NCI-H1694 (cell line): ENCODE results near the gene PHLPP2.
"Not testable (repeated sequence)": the region's sequence is repeated elsewhere in the genome, so short reads cannot be mapped to it uniquely, and the experiment has no call there.

Source experiments
- DNase-seq: peaks from one replicate; lab custom pipeline; 2025; lab: John Stamatoyannopoulos, UW

The PHLPP2 gene

DNA sequence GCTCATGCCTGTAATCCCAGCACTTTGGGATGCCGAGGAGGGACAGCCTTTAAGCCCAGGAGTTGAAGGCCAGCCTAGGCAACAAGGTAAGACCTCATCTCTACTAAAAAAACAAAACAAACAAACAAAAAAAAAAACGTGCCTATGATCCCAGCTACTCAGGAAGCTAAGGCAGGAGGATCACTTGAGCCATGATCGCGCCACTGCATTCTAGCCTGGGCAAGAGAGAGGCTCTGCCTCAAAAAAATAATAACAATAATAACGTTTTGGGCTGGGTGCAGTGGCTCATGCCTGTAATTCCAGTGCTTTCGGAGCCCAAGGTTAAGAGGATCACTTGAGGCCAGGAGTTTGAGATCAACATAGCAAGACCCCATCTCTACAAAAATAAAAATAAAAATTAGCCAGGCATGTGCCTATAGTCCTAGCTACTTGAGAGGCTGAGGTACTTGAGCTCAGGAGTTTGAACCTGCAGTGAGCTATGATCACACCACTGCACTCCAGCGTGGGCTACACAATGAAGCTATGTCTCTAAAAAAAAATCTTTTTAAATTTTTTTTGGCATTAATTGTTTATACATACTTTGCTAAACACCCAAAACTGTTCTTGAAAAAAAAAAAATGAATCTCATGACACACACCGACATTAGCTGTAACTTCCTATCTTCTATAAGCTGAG is 3.3 kb downstream of the PHLPP2 start:
- no peak for DNase-seq

DNA sequence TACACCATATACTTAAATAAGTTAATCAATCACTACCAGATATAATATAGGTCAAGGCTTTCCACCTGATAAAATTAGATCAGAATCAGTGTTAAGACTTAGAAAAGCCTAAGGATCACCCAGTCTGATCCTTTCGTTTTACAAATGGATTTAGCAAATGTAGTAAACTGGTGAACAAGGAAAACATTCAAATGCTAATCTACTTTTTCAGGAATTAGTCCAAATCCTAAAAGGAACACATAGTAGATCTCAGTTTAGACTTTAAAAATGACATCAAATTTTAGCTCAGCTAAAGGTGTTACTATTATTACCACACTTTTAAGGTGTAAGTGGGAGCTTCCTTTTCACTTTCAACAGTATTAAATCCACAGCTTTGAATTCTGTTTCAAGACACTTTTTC is 12.0 kb downstream of the PHLPP2 start:
- DNase-seq, result no peak

DNA sequence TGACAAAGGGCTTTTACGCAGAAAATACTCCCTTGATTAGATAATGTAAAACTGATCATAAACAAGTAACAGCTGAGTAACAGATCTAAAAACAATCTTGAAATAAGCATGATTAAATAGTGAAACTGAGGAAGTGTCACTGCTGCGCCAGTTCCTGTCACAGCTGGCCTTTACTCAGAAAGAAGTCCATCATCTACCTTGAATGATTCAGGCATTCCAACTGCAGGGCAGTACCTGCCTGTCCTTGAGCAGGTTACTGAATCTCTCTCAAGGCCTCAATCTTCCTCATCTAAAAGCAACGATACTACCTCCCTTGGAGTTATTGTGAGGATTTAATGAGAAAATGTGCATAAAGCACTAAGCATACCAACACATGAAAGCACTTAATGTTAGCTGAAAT is 12.7 kb downstream of the PHLPP2 start:
- no peak for DNase-seq

DNA sequence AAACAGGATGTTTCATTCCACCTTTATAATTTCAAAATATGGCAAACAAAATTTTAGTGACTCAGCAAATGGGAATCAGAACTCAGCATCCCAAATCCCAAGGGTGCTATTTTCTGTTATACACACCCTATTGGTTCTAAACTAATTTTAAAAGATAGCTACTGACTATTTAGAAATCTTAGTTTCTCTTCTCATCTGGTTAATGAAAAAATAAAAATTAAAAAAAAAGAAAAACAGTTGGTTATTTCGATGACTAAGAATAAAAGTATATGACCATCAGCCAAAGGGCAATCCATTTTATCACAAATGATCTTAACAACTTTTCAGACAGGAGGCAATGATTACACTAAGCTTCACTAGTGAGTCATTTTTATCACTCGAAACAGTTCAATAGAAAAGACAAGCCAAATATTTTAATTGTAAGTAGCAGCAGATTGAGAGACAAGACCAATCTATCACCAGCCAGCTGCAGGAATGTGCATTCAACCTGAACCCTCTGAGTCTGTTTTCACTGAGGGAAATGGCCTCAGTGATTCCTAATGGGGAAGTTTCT is 15.2 kb downstream of the PHLPP2 start:
- no peak for DNase-seq

DNA sequence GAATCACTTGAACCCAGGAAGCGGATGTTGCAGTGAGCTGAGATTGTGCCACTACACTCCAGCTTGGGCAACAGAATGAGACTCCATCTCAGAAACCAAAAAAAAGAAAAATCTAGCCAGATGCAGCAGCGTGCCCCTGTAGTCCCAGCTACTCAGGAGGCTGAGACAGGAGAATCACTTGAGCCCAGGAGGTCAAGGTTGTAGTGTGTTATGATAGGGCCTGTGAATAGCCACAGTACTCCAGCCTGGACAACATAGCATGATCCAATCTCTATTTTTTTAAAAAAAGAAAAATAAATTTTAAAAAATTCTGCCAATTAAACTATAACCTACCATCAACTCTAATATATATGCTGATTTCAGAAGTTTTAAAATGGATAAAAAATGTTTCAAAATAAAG is 15.8 kb downstream of the PHLPP2 start:
- no peak for DNase-seq

DNA sequence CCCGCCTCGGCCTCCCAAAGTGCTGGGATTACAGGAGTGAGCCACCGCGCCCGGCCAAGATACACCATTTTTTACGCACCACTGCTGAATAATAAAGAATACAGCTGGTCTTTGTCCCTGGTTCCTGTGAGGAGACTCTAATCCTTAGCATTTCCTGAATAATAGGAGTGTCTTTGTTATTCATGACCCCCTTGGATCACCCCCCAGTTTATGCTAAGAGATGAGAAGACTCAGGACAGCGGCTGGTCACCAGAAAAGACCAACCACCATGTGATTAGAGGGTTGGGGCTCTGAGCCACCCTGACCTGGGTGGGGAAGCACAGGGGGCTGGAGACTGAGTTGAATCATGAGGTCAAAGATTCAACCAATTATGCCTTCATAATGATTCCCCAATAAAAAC is 17.3 kb downstream of the PHLPP2 start:
- no peak for DNase-seq

DNA sequence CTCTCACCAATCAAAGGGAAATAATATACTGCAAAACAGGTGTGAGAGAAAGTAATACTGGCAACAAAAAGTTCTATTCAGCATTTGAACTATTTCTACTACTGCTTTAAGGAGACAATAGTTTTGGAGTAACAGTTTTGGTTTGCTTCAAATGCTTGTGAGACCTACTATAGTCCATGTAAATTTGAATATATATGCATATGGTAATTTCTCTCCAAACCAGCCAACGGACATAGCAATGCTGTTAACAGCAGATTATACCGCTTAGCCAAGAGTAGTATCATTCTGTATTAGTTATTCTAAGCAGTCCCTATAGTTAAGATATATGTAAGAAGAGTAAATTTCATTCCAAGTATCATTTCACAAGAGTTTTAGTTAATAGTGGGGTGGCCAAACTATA is 18.5 kb downstream of the PHLPP2 start:
- no peak for DNase-seq

DNA sequence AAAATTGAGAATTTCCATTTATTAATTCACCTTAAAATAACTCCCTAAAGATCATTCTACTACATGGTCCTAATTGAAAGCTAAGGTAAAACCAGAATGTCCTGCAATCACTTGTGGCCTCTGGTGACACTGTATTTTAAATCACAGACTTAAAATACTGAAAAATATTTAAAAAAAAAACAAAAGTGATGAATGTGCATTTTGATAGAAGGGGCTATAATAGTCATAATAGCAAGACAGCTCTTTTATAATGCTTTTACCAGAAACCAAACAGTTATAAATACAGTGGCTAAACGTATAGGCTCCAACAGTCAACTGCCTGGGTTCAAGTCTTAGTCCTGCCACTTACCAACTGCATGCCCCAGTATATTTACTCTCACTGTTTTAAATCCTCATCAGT is 21.2 kb downstream of the PHLPP2 start:
- no peak for DNase-seq

DNA sequence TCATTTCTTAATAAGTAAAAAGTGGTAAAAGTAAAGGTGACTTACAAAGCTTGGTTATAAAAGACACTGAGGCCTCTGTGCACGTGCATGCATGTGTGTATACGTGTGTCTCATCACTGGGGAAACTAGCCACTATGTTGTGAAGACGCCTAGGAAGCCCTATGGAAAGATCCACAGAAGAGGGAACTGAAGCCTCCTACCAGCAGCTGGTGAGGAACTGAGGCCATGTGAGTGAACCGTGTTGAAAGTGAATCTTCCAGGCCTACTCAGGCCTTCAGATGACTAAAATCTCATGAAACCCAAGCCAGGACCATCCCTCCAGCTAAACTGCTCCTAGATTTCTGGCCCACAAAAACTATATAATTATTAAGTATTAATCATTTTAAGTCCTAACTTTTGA is 23.7 kb downstream of the PHLPP2 start:
- DNase-seq, result no peak

DNA sequence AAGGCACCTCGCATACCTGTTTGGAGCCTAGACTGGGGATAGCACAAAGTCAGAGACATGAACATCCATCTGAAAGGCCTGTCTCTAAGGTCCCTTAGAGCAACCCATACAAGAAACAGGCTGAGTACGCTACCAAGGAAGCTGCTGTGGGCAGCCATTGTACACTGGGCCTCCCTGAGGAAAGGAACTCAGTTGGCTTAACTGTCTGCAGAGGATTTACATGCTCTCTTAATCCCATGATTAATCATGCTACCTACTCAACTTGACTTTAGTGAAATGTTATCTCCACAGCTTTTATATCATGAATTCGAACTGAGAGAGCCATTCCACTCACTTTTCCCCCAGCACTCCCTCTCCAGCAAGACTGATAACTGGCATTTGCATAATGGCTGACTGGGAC is 26.0 kb downstream of the PHLPP2 start:
- DNase-seq, result no peak

DNA sequence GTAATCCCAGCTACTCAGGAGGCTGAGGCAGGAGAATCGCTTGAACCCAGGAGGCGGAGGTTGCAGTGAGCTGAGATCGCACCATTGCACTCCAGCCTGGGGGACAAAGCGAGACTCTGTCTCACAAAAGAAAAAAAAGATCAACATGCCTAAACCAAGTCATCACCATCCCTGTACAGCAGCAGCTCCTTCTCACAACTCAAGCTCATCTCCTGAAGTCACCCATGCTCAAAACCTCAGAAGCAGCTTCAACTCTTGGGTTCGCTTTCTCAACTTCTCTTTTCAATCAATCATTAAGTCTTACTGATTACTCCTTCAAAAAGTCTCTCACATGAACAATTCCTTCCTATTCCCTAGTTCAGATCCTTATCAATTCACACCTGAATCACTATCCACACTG is 31.3 kb downstream of the PHLPP2 start:
- DNase-seq, result no peak

DNA sequence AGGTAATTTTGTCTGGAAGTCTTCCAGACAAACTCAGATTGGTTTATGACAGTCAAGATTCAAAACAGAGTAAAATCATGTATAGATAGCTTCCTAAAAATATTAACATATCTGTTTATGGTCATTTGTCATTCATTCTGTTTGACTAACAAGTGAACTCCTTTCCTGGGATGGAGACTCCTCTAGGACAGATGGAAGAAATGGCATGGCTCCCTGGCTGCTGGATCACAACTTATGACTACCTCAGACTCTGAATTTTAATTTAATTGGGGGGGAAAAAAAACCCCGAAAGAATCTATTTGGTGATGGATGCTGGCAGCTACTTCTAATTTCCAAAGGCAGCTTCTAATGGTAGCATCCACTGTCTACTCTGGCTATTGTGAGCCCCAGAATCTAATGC is 34.6 kb downstream of the PHLPP2 start:
- DNase-seq, result no peak

DNA sequence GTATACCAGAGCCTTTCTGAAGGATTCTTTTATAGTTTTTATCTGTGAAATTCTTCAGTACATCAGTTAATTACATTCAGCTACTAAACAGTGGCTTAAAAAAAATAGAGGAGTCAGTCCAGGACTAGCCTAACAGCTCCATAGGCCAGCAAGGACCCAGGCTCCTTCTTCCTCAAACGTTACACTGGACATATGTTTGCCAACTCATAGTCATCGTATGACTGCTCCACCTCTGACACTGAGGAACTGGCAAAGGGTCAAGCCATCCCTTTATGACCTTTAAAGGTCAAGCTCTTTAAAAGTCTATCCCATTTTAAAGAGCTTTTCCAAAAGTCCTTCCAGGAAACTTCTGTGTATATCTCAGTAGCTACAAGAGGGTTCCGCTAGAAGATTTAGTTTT is 36.6 kb downstream of the PHLPP2 start:
- no peak for DNase-seq

DNA sequence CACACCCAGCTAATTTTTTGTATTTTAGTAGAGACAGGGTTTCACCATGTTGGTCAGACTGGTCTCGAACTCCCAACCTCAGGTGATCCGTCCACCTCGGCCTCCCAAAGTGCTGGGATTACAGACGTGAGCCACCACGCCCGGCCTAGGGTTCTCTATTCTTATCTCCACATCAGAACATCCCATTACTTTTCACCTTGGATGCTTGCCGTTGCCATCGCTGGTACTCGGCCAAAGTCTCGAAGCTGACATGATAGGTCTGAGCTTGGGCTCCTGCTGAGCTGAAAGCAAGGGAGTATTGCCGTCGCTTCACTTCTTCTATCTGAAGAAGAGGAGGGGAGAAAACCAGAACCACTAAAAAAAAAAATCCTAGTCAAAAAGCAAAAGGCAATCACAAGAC is 40.2 kb downstream of the PHLPP2 start:
- not testable (repeated sequence) for DNase-seq

DNA sequence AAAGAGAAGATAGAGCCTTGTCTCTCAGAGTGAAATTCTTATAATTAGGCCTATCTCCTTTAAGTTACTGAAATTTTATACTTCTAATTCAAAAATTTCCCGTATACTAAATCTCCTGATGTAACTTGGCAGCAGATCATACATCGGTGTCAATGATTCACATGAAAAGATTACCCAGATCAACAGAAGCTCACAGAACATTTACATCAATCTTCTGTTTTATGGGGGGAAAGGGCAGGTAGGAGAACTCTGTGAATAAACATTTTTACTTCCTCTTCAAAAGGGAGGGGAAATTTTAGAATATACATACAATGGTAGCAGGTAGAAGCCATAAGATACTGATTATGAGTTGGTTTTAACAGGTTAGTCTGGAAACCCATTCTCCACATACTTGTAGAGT is 43.1 kb downstream of the PHLPP2 start:
- no peak for DNase-seq

DNA sequence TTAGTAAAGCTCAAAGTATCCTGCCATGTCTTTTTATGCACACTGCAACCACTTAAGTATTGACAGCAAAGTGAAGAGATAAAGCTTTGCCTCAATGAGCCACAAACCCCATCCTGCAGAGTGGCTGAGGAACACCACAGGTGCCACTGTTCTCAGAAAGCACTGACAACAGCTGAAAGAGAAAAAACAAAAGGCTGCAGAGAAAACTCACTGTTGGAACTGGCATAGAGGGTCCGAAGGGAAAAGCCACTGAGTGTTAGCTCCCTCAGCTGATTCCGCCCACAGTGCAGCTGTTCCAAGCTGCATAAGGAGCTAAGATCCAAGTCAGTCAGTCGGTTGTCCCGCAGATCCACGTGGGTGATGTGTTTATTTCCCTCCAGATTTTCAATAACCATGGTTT is 48.3 kb downstream of the PHLPP2 start:
- no peak for DNase-seq

DNA sequence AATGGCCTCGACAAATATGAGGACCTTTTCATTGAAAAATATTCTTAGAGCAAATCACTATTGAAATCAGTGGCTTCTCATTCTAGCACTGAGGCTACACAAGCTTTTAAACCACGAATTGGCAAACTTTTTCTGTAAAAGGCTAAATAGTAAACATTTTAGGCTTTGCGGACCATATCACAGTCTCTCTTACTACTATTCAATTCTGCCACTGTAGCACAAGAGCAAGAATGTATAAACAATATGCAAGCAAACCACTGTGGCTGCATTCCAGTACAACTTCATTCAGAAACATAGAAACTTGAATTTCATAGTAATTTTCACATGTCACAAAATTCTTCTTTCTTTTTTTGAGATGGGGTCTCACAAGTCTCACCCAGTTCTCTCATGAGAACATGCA is 49.1 kb downstream of the PHLPP2 start:
- no peak for DNase-seq

DNA sequence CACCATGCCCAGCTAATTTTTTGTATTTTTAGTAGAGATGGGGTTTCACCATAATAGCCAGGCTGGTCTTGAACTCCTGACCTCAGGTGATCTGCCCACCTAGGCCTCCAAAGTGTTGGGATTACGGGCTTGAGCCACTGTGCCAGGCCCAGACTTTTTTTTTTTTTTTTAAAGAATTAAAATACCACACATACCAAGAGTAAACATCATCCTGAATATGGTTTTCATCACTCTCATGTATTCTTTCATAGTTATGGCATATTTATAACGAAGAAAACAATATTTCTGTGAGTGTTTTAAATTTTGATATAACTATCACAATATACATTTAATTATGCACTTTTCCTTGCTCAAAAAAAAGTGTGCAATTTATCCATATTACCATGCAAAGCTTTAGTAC is 50.3 kb downstream of the PHLPP2 start:
- DNase-seq, result no peak

DNA sequence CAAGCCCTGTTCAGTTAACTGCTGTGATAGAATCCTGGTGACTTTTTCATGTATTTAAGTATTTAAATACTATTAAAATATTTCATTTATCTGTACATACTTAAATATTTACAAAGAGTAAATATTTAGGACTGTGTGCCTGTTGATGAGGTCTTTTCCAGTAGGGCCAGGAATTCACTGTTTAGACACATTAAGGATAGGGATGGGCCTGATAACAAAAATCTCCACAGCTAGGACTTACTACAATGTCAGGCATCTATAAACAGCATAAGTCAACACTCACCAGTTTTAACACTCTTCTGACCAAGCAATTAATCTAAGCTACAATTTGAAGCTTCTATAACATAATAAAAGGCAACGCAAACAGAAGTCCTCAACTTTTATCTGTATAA is 50.9 kb downstream of the PHLPP2 start:
- DNase-seq, result no peak

DNA sequence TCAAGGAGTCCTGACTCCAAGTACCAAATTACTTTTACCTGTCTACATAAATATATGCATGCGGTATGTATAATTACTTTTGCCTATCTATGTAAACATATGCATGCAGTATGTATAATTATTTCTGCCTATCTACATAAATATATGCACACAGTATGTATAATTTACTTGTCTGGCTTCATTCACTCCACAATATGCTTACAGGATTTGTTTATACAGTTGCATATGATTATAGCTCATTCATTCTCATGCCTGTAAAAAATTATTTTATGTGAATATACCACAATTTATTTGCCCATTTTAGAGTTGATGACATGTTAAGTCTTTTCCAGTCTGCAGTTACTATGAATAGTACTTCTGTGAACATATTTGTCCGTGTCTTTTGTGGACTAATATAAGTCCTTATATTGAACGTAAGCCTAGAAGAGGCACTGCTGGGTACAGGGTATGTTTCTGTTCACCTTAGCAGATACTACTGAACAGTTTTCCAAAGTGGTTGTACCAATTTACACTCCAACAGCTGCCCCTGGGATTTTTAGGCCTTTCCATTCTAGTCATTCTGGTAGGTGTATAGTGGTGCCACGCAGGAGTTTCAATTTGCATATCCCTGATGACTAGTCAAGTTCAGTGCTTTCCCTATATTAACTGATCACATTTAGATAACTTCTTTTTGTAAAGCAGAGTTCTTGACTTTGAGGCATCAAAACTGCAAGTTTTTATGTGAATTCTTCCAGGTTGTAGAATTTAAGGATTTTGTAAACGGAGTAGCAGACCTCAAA is 51.5 kb downstream of the PHLPP2 start:
- DNase-seq, result no peak

DNA sequence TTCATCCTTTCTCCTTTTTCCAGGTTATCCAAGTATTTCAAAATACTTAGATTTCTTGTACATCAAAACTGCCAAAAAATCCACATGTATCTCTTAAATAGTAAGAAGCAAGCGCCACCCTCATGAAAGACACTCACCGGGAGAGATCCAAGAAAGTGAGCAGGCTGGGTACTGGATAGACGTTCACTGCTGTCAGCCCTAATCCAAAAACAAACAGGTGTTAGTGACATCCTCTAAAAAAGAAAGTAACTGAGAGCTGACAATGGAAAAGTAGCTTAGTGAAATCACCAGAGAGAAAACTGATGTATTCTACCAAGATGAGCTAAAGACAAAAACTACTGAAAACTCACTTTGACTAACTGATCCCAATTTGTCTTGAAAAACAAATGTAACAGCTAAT is 52.4 kb downstream of the PHLPP2 start:
- no peak for DNase-seq

DNA sequence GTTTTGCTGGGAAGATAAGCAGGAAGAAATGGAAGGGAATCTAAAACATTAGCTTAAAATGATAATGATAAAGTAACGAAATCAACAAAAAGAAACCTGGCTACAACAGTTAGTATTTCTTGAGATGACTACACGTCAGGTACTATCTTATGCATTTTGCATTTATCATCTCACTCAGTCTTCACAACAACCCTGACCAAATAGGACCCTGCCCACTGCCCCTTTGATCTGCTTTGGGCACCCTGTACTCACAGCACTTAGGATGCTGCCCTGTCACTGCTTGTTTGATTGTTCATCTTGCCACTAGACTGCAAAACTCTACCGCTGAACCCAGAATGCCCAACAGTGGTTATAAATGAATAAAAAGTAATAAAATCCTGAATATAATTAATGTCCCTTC is 53.3 kb downstream of the PHLPP2 start:
- no peak for DNase-seq

DNA sequence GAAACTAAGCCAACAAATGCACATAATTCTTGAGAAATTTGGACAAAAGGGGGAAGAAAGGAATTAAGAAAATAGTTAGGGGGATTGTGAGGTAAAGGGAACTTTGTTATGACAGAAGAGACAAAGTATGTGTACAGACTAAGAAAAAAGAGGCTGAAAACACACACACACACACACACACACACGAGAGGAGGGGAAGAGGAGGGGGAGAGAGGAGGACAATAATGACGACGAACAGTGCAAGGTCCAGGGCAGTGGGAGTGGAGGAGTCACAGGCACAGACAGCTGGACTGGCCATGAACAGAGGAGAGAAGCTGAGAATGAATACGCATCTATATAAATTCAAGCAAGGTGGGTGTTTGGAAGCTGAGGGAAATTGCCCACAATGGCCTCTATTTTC is 54.0 kb downstream of the PHLPP2 start:
- no peak for DNase-seq
